ENCODE data around the gene HSPA13. TPM values are rescaled to one million over a fixed set of nuclear protein-coding genes. Genes with fewer than 3 reads are reported as not detected.

The HSPA13 gene
- total RNA-seq = 52.8 TPM

GRCh38 chr21:14382835-14383595, at the start of gene HSPA13:
Gene HSPA13 (minus strand): TSS chr21:14383146. CDS start chr21:14383119, 27 bp downstream.
- peaks cover 26% of the 10 kb centered on the region for H3K4me1 ChIP-seq (ENCODE audit: insufficient read depth, low read length)
- no peaks in the 10 kb centered on the region for H3K9me3 ChIP-seq (ENCODE audit: low read depth, low read length)
- H3K4me3 ChIP-seq (ENCODE audit: low read length) = peak within 1 kb of the TSS; percentile 84
- H3K27me3 ChIP-seq (ENCODE audit: insufficient read depth, low read length) = no peaks in the 10 kb centered on the region

DNA sequence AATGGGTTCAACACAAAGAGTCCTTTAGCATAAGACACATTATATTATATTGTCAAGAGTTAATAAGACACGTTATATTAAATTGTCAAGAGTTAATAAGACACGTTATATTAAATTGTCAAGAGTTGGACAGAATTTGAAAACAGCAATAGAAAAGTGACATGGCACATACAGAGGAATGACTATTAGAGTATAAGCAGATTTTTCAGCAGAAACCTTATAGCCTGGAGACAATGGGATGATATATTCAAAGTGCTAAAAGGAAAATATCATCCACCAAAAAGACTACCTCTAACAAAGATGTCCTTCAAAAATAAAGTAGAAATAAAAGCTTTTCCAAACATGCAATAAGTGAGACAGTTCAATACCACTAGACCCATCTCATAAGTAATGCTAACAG, 36.0 kb upstream of the HSPA13 start:
- no peak overlapping the region for H3K4me3 ChIP-seq (ENCODE audit: low read length)
- peaks cover 2% of the 10 kb centered on the region for H3K27me3 ChIP-seq (ENCODE audit: insufficient read depth, low read length)
- no peaks in the 10 kb centered on the region for H3K4me1 ChIP-seq (ENCODE audit: insufficient read depth, low read length)
- peaks cover 24% of the 10 kb centered on the region for H3K9me3 ChIP-seq (ENCODE audit: low read depth, low read length)

DNA sequence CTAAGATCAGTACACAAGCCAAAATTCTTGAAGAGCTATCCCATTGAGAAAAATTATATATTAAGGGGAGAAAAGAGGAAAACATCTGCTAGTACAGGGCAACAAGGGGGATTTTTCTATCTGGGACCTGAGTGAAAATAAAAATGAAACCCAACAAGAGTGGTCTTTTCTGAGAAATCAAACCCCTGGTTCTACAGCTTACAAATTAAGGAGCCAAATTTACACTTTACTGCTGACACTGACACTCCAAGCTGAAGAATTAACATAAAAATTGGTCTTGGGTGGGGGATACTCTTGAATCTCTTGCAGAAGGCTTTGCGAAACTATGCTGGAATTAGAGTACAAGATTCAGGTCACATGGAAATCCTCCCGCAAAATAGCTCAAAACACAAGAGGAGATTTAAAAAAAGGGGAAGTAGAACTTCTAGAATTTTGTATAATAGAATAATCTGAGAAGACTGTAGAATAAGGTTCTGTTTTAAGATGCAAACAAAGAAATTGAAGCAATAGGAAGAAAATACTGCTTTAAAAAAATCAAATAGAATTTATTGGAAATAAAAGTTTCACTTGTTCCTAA, 32.1 kb upstream of the HSPA13 start:
- H3K4me1 ChIP-seq (ENCODE audit: insufficient read depth, low read length) = no peaks in the 10 kb centered on the region
- H3K27me3 ChIP-seq (ENCODE audit: insufficient read depth, low read length) = peaks cover 2% of the 10 kb centered on the region
- peaks cover 24% of the 10 kb centered on the region for H3K9me3 ChIP-seq (ENCODE audit: low read depth, low read length)
- no peak overlapping the region for H3K4me3 ChIP-seq (ENCODE audit: low read length)

GRCh38 chr21:14405962-14406361, 23.0 kb upstream of the HSPA13 start:
- no peaks in the 10 kb centered on the region for H3K27me3 ChIP-seq (ENCODE audit: insufficient read depth, low read length)
- H3K4me3 ChIP-seq (ENCODE audit: low read length) = no peak overlapping the region
- no peaks in the 10 kb centered on the region for H3K4me1 ChIP-seq (ENCODE audit: insufficient read depth, low read length)
- no peaks in the 10 kb centered on the region for H3K9me3 ChIP-seq (ENCODE audit: low read depth, low read length)

- Histone ChIP-seq H3K4me3 (ENCODE audit: low read length) (no peak overlapping the region), H3K27me3 (ENCODE audit: insufficient read depth, low read length) (no peaks in the 10 kb centered on the region), H3K4me1 (ENCODE audit: insufficient read depth, low read length) (no peaks in the 10 kb centered on the region), H3K9me3 (ENCODE audit: low read depth, low read length) (no peaks in the 10 kb centered on the region)
These were observed 22.3 kb upstream of the HSPA13 start for GRCh38 chr21:14405225-14405624.

GRCh38 chr21:14403681-14404318, 20.9 kb upstream of the HSPA13 start:
- H3K4me1 ChIP-seq (ENCODE audit: insufficient read depth, low read length) = no peaks in the 10 kb centered on the region
- no peaks in the 10 kb centered on the region for H3K9me3 ChIP-seq (ENCODE audit: low read depth, low read length)
- H3K27me3 ChIP-seq (ENCODE audit: insufficient read depth, low read length) = no peaks in the 10 kb centered on the region
- no peak overlapping the region for H3K4me3 ChIP-seq (ENCODE audit: low read length)

DNA sequence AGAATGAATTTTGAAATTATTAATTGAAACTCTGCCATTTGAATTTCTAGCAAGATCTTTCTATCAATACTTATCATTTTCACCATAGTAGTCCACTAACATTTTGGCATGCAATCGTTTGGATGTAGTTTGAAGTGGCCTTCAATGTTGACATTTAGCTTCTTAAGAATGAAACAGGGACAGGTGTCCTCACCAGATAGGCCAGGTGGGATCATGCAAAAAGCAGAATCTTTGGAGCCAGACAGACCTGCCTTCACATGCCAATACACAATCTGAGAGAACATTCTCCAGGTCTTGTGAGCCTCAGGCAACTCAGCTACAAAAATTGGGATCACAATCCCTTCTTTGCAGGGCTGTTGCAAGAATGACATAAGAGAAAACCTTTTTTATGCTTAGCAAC, 18.3 kb upstream of the HSPA13 start:
- Histone ChIP-seq H3K9me3 (ENCODE audit: low read depth, low read length) (no peaks in the 10 kb centered on the region), H3K4me3 (ENCODE audit: low read length) (no peak overlapping the region), H3K4me1 (ENCODE audit: insufficient read depth, low read length) (no peaks in the 10 kb centered on the region), H3K27me3 (ENCODE audit: insufficient read depth, low read length) (no peaks in the 10 kb centered on the region)

GRCh38 chr21:14388282-14388681, 5.3 kb upstream of the HSPA13 start:
- H3K27me3 ChIP-seq (ENCODE audit: insufficient read depth, low read length) = no peaks in the 10 kb centered on the region
- no peak overlapping the region for H3K4me3 ChIP-seq (ENCODE audit: low read length)
- peaks cover 7% of the 10 kb centered on the region for H3K4me1 ChIP-seq (ENCODE audit: insufficient read depth, low read length)
- H3K9me3 ChIP-seq (ENCODE audit: low read depth, low read length) = no peaks in the 10 kb centered on the region

GRCh38 chr21:14384453-14384852, 1.5 kb upstream of the HSPA13 start:
- no peak overlapping the region for H3K4me3 ChIP-seq (ENCODE audit: low read length)
- no peaks in the 10 kb centered on the region for H3K27me3 ChIP-seq (ENCODE audit: insufficient read depth, low read length)
- H3K9me3 ChIP-seq (ENCODE audit: low read depth, low read length) = no peaks in the 10 kb centered on the region
- H3K4me1 ChIP-seq (ENCODE audit: insufficient read depth, low read length) = peaks cover 26% of the 10 kb centered on the region

DNA sequence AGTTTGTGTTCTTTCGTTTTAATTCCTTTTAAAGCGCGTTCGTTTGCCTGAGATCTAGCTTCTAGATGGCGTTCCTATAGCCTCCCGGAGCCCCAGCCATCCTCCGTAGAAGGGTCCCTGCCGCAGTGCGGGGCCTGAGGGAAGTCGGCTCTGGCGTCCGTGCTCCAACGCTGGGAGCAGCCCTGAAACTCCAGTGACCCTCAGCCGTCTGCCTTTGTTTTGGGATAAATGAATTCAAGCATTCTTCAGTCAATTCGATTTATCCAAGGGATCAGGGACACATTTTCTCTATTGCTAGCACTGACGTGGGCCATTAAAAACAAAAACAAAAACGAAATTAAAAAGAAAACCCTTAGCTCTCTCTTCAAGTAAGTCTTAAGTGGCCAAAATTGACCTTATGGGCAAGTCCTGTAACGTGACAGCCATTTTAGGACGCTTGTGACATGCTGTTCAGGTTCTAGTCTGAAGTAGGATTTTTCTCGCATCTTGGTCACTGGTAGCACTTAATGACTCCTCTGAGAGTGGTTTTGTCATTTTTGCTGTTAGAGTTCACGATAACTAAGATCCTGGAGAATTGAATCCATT, 742 bp upstream of the HSPA13 start:
- Histone ChIP-seq H3K4me1 (ENCODE audit: insufficient read depth, low read length) (peaks cover 26% of the 10 kb centered on the region), H3K9me3 (ENCODE audit: low read depth, low read length) (no peaks in the 10 kb centered on the region), H3K27me3 (ENCODE audit: insufficient read depth, low read length) (no peaks in the 10 kb centered on the region), H3K4me3 (ENCODE audit: low read length) (peak overlapping the region; percentile 84)

DNA sequence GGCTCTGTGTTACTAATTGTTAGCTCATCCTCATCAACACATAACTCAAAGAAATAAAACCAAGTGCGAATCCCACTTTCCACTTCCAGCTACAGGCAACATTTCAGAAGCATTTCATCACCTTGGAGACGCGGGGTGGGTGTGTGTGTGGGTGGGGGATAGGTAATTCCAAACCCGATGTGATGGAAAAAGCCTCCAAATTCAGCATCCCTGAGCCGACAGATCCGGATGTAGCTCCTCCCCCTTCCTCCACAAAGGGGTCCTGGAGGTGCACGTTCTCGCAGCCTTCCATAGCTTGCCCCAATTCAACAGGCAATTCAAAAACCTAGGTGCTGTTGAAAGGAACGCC, 486 bp downstream of the HSPA13 start:
- Histone ChIP-seq H3K9me3 (ENCODE audit: low read depth, low read length) (no peaks in the 10 kb centered on the region), H3K4me3 (ENCODE audit: low read length) (peak overlapping the region; percentile 84), H3K4me1 (ENCODE audit: insufficient read depth, low read length) (peaks cover 26% of the 10 kb centered on the region), H3K27me3 (ENCODE audit: insufficient read depth, low read length) (no peaks in the 10 kb centered on the region)

- H3K4me1 ChIP-seq (ENCODE audit: insufficient read depth, low read length) = peaks cover 11% of the 10 kb centered on the region
- H3K9me3 ChIP-seq (ENCODE audit: low read depth, low read length) = no peaks in the 10 kb centered on the region
- H3K27me3 ChIP-seq (ENCODE audit: insufficient read depth, low read length) = no peaks in the 10 kb centered on the region
- H3K4me3 ChIP-seq (ENCODE audit: low read length) = no peak overlapping the region
These were observed 6.1 kb downstream of the HSPA13 start for GRCh38 chr21:14376854-14377253.

- Histone ChIP-seq H3K27me3 (ENCODE audit: insufficient read depth, low read length) (no peaks in the 10 kb centered on the region), H3K9me3 (ENCODE audit: low read depth, low read length) (no peaks in the 10 kb centered on the region), H3K4me1 (ENCODE audit: insufficient read depth, low read length) (peaks cover 6% of the 10 kb centered on the region), H3K4me3 (ENCODE audit: low read length) (no peak overlapping the region)
These were observed 15.9 kb downstream of the HSPA13 start for GRCh38 chr21:14366998-14367397.

- Histone ChIP-seq H3K4me1 (ENCODE audit: insufficient read depth, low read length) (peaks cover 7% of the 10 kb centered on the region), H3K4me3 (ENCODE audit: low read length) (no peak overlapping the region), H3K27me3 (ENCODE audit: insufficient read depth, low read length) (no peaks in the 10 kb centered on the region), H3K9me3 (ENCODE audit: low read depth, low read length) (no peaks in the 10 kb centered on the region)
These were observed 21.0 kb downstream of the HSPA13 start for GRCh38 chr21:14361958-14362357.

DNA sequence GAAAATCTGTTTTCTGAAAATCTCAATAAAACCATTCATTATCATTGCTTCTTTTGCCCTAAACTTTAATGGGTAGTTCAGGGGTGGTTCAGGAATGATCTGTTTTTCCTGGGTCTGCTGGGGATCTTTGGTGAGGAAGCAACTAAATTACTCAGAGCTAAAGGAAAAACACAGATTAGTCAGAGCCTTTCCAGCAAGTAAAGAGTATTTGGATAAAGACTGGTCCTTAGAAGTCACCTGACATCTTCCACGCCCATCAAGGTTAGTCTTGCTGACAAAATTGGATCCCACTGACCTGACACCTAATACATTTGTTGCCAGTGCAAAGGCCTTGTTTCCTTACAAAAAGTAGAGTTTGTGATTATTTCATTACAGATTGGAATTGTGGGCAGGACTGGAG, 24.2 kb downstream of the HSPA13 start:
- Histone ChIP-seq H3K9me3 (ENCODE audit: low read depth, low read length) (no peaks in the 10 kb centered on the region), H3K27me3 (ENCODE audit: insufficient read depth, low read length) (no peaks in the 10 kb centered on the region), H3K4me3 (ENCODE audit: low read length) (no peak overlapping the region), H3K4me1 (ENCODE audit: insufficient read depth, low read length) (peaks cover 3% of the 10 kb centered on the region)
